ENCODE measurements around the gene EEA1. TPM values are rescaled to one million over a fixed set of nuclear protein-coding genes. Genes with fewer than 3 reads are reported as not detected.

EEA1 gene
- total and polyA plus RNA-seq, 10 of the 15 experiments (the other 5 are each of a cell fraction or from before 2014, with no cell fraction given), result 5.5 to 40.3 (median 13.5) TPM

GRCh38 chr12:92905811-92906554 lies 23.1 kb downstream of the EEA1 start:
- POLR2A ChIA-PET, result no interaction called here
- H3K9ac ChIP-seq (ENCODE audit: control insufficient read depth, insufficient read depth, low read length), result no peak overlapping the region

More at GRCh38 chr12:92905811-92906554, 23.1 kb downstream of the EEA1 start:
- intact Hi-C loops (cut with micrococcal nuclease; ENCODE audit: unreplicated experiment), result no loop called here
- no peak overlapping the region for H3K4me3 ChIP-seq
- SMC1A ChIA-PET (ENCODE audit: uncharacterized antibody, unreplicated experiment), result interaction anchor here (1.5 kb wide), 1 partner anchor 20 kb away, joined by 5 read pairs; no protein-coding TSS in a partner anchor
- FAIRE-seq (no peak), ATAC-seq (no peak), DNase-seq (ENCODE audit: low read depth, low spot score) (no peak)
- no peak overlapping the region for H3K27ac ChIP-seq (ENCODE audit: control insufficient read depth, insufficient read depth)
- no peak overlapping the region for H2AFZ ChIP-seq (ENCODE audit: control insufficient read depth, low read depth, low read length)
- no peaks in the 10 kb centered on the region for H4K20me1 ChIP-seq (ENCODE audit: control insufficient read depth, insufficient read depth)
- peaks cover 42% of the 10 kb centered on the region for H3K79me2 ChIP-seq (ENCODE audit: control insufficient read depth, insufficient read depth, low read length)
- RAD21 ChIA-PET (ENCODE audit: unreplicated experiment), result no interaction called here
- H3K4me1 ChIP-seq (ENCODE audit: control insufficient read depth, insufficient read depth, low read length), result no peaks in the 10 kb centered on the region
- in situ Hi-C loops (cut with MboI), result no loop called here
- BruUV-seq (replicated peaks), result no TSS peak
- H3K9me3 ChIP-seq (replicated peaks; ENCODE audit: control insufficient read depth, insufficient read depth, low read length), result peaks cover 10% of the 10 kb centered on the region
- no peaks in the 10 kb centered on the region for H3K27me3 ChIP-seq (replicated peaks in 1 of 2; ENCODE audit: control insufficient read depth in 2 of 2, insufficient read depth in 2 of 2, low read length in 1 of 2)
- no peak overlapping the region for H3K4me2 ChIP-seq (ENCODE audit: control insufficient read depth, insufficient read depth)
- TF ChIP-seq ELK1 (IDR thresholded peaks at IDR 0.05; ENCODE audit: low read depth, low read length), result no peak
- no peak for TF ChIP-seq SREBF1 (IDR thresholded peaks at IDR 0.05; ENCODE audit: low read length)
- no peak for TF ChIP-seq ZZZ3 (IDR thresholded peaks at IDR 0.05; ENCODE audit: control insufficient read depth, insufficient read length, low read depth)
- no peak for TF ChIP-seq CHD2 (IDR thresholded peaks at IDR 0.05; ENCODE audit: borderline replicate concordance, low read depth, low read length)
- TF ChIP-seq GATAD2B (conservative IDR thresholded peaks at IDR 0.05; ENCODE audit: low read depth), result no peak
- no peak for TF ChIP-seq PBX3 (IDR thresholded peaks at IDR 0.05; ENCODE audit: insufficient replicate concordance, low read depth, low read length)
- TF ChIP-seq IKZF2 (IDR thresholded peaks at IDR 0.05), result no peak
- TF ChIP-seq CHD1 (IDR thresholded peaks at IDR 0.05; ENCODE audit: low read depth, low read length), result no peak
- TF ChIP-seq KDM1A (IDR thresholded peaks at IDR 0.05; ENCODE audit: borderline replicate concordance), result no peak
- TF ChIP-seq KAT2A (conservative IDR thresholded peaks at IDR 0.05; ENCODE audit: control insufficient read depth, low read depth, low read length), result no peak
- TF ChIP-seq SMAD1 (IDR thresholded peaks at IDR 0.05; ENCODE audit: low read depth, partially characterized antibody), result no peak
- no peak for TF ChIP-seq RBBP5 (conservative IDR thresholded peaks at IDR 0.05)
- no peaks in the 10 kb centered on the region; a peak in 1 of 4 replicates for H3K36me3 ChIP-seq (ENCODE audit: control insufficient read depth in 2 of 2, insufficient read depth in 2 of 2, low read length in 1 of 2)
- WGBS (ENCODE audit: insufficient coverage, insufficient replicate concordance, low lambda C conversion rate, missing lambda C conversion rate), result 92% methylated on average over 7 of the region's 7 CpGs
- CTCF ChIA-PET, result no interaction called here
